Neural cell (in vitro differentiated cells): Measurements from ENCODE around the gene DIAPH2. TPM values are rescaled to one million over a fixed set of nuclear protein-coding genes. Genes with fewer than 3 reads are reported as not detected.

ENCODE experiments used
- H2AFZ ChIP-seq: fragments of 200-600, 300-800 bp; sonication (generic), shearing (Covaris generic); 2 replicates; pipeline ENCODE4 v1.6.0; 2014; ENCODE audit warnings: low read depth, mild to moderate bottlenecking, antibody characterized with exemption, low read length, moderate library complexity
- H3F3A ChIP-seq: fragments of 200-600 bp; shearing (Covaris generic); 2 replicates; pipeline ENCODE4 v1.6.1; 2016; ENCODE audit warnings: mild to moderate bottlenecking, moderate library complexity, mixed read lengths, antibody characterized with exemption, low read length; ENCODE audit not compliant: insufficient read depth, poor library complexity, severe bottlenecking
- H3K27ac ChIP-seq: fragments of 200-600, 300-800 bp; sonication (generic), shearing (Covaris generic); 2 replicates; pipeline ENCODE4 v1.5.1; 2014; ENCODE audit warnings: mild to moderate bottlenecking, low read length, moderate library complexity
- H3K27me3 ChIP-seq: fragments of 300-800, 200-600 bp; sonication (generic), shearing (Covaris generic); 2 replicates; pipeline ENCODE4 v1.6.0; 2014; ENCODE audit warnings: mild to moderate bottlenecking, low read depth, low read length, moderate library complexity; ENCODE audit not compliant: insufficient read depth
- H3K36me3 ChIP-seq: fragments of 300-800, 200-600 bp; sonication (generic), shearing (Covaris generic); 2 replicates; pipeline ENCODE4 v1.5.1; 2014; ENCODE audit warnings: mild to moderate bottlenecking, antibody characterized with exemption, low read length, moderate library complexity; ENCODE audit not compliant: insufficient read depth
- H3K4me2 ChIP-seq: fragments of 300-800, 200-600 bp; sonication (generic), shearing (Covaris generic); 2 replicates; pipeline ENCODE4 v1.6.0; 2014; ENCODE audit warnings: mild to moderate bottlenecking, low read length
- H3K4me3 ChIP-seq: fragments of 300-800, 200-600 bp; sonication (generic), shearing (Covaris generic); 2 replicates; pipeline ENCODE4 v1.5.1; 2014; ENCODE audit warnings: mild to moderate bottlenecking, low read length, moderate library complexity
- H3K79me2 ChIP-seq: fragments of 200-600 bp; shearing (Covaris generic); replicated peaks from 2 replicates; pipeline ENCODE4 v1.6.0; 2014; ENCODE audit warnings: mild to moderate bottlenecking, low read length, moderate library complexity; ENCODE audit not compliant: insufficient read depth
- H3K9ac ChIP-seq: fragments of 300-800, 200-600 bp; sonication (generic), shearing (Covaris generic); 2 replicates; pipeline ENCODE4 v1.6.1; 2016; ENCODE audit warnings: mild to moderate bottlenecking, low read length, mixed read lengths
- H3K9me2 ChIP-seq: fragments of 200-600 bp; shearing (Covaris generic); 2 replicates; pipeline ENCODE4 v1.6.1; 2016; ENCODE audit warnings: mild to moderate bottlenecking, low read length, mixed read lengths; ENCODE audit not compliant: insufficient read depth
- H3K9me3 ChIP-seq: fragments of 200-600, 300-800 bp; sonication (generic), shearing (Covaris generic); 2 replicates; pipeline ENCODE4 v1.6.1; 2016; ENCODE audit warnings: mild to moderate bottlenecking, mixed run types, low read length, moderate library complexity, mixed read lengths
- H4K20me1 ChIP-seq: fragments of 200-600 bp; shearing (Covaris generic); 2 replicates; pipeline ENCODE4 v1.6.1; 2016; ENCODE audit warnings: mild to moderate bottlenecking, mixed run types; ENCODE audit not compliant: insufficient read depth
- EP300 ChIP-seq: fragments of 450-650 bp; conservative IDR thresholded peaks from 2 replicates; pipeline ENCODE4 v1.6.1; 2014; ENCODE audit warnings: antibody characterized with exemption, mild to moderate bottlenecking, moderate library complexity; ENCODE audit not compliant: poor library complexity, severe bottlenecking
- EZH2 ChIP-seq: fragments of 200-600, 300-800 bp; shearing (Covaris generic), sonication (generic); IDR thresholded peaks from 2 replicates; pipeline ENCODE4 v1.6.1; 2014; ENCODE audit warnings: antibody characterized with exemption, low read length, borderline replicate concordance, mild to moderate bottlenecking; ENCODE audit not compliant: insufficient read depth, poor library complexity, severe bottlenecking
- MXI1 ChIP-seq: fragments of 450-650 bp; conservative IDR thresholded peaks from 2 replicates; pipeline ENCODE4 v1.6.1; 2014; ENCODE audit warnings: antibody characterized with exemption, mild to moderate bottlenecking; ENCODE audit not compliant: poor library complexity, severe bottlenecking
- POLR2AphosphoS5 ChIP-seq: IDR thresholded peaks from 2 replicates; pipeline ENCODE4 v1.6.1; 2012
- RAD21 ChIP-seq: fragments of 450-650 bp; conservative IDR thresholded peaks from 2 replicates; pipeline ENCODE4 v1.6.1; 2014; ENCODE audit warnings: antibody characterized with exemption, mild to moderate bottlenecking, moderate library complexity
- REST ChIP-seq: IDR thresholded peaks from 2 replicates; pipeline ENCODE4 v1.6.1; 2012; ENCODE audit warnings: borderline replicate concordance
- SMC3 ChIP-seq: fragments of 450-650 bp; conservative IDR thresholded peaks from 2 replicates; pipeline ENCODE4 v1.6.1; 2014; ENCODE audit warnings: antibody characterized with exemption, mild to moderate bottlenecking, moderate library complexity; ENCODE audit not compliant: poor library complexity
- TAF1 ChIP-seq: IDR thresholded peaks from 2 replicates; pipeline ENCODE4 v1.6.1; 2012; ENCODE audit warnings: low read depth
- polyA plus RNA-seq: library from polyadenylated mRNA; depleted of rRNA; stranded (reverse); fragments of >200 nt; gene quantifications from 2 replicates; pipeline ENCODE4 v1.2.3, GENCODE V29; 2014
- TF ChIP-seq, protein P1 (sequence below): fragments of 450-650 bp; IDR thresholded peaks from 2 replicates; pipeline ENCODE4 v1.5.1; 2014; ENCODE audit warnings: antibody characterized with exemption, mild to moderate bottlenecking, moderate library complexity; ENCODE audit not compliant: poor library complexity, severe bottlenecking

DIAPH2 gene
- polyA plus RNA-seq, 1 donor from 2014 or later, result 0.07 TPM

DNA sequence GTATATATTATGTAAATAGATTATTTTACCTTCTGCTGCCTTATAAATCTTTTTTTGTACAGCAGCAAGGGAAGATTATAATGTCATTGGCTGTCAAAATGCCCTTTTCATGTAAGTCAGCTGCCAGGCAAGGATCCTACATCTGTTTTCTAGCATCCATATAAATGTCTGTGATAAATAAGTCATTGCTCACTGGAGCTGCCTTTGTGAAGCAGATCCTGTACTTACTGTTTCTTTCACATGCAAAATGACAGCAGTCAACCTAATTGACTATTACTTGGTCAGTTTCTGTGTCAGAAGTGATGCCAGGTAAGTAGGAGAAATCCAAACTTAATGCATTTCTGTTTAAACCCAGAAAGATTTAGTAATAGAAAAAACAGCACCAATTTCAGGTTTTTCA, 819.8 kb downstream of the DIAPH2 start:
- Histone ChIP-seq H4K20me1 (no peaks in the 10 kb centered on the region), H3K79me2 (no peaks in the 10 kb centered on the region), H3K9me3 (no peaks in the 10 kb centered on the region), H3K36me3 (no peaks in the 10 kb centered on the region), H3K27ac (peak overlapping the region; percentile 37), H2AFZ (no peak overlapping the region), H3F3A (no peaks in the 10 kb centered on the region), H3K4me3 (no peak overlapping the region), H3K9me2 (no peaks in the 10 kb centered on the region), H3K27me3 (no peaks in the 10 kb centered on the region), H3K9ac (no peak overlapping the region), H3K4me2 (no peak overlapping the region)
- TF ChIP-seq MXI1 (no peak), SMC3 (peak; percentile 12), EP300 (peak; percentile 79), TAF1 (no peak), POLR2AphosphoS5 (peak; percentile 43), EZH2 (no peak), REST (no peak), RAD21 (no peak)
- TF ChIP-seq, protein P1, sequence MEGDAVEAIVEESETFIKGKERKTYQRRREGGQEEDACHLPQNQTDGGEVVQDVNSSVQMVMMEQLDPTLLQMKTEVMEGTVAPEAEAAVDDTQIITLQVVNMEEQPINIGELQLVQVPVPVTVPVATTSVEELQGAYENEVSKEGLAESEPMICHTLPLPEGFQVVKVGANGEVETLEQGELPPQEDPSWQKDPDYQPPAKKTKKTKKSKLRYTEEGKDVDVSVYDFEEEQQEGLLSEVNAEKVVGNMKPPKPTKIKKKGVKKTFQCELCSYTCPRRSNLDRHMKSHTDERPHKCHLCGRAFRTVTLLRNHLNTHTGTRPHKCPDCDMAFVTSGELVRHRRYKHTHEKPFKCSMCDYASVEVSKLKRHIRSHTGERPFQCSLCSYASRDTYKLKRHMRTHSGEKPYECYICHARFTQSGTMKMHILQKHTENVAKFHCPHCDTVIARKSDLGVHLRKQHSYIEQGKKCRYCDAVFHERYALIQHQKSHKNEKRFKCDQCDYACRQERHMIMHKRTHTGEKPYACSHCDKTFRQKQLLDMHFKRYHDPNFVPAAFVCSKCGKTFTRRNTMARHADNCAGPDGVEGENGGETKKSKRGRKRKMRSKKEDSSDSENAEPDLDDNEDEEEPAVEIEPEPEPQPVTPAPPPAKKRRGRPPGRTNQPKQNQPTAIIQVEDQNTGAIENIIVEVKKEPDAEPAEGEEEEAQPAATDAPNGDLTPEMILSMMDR, result no peak

- TF ChIP-seq SMC3 (no peak), EP300 (no peak)
- Histone ChIP-seq H3K9ac (no peak overlapping the region), H3F3A (no peaks in the 10 kb centered on the region), H3K27me3 (no peaks in the 10 kb centered on the region), H3K9me2 (no peaks in the 10 kb centered on the region), H3K4me3 (no peak overlapping the region), H2AFZ (no peak overlapping the region), H4K20me1 (no peaks in the 10 kb centered on the region), H3K79me2 (no peaks in the 10 kb centered on the region), H3K27ac (no peak overlapping the region), H3K9me3 (no peaks in the 10 kb centered on the region), H3K36me3 (no peaks in the 10 kb centered on the region), H3K4me2 (no peak overlapping the region)
Observed at GRCh38 chrX:97517763-97518162, 833.1 kb downstream of the DIAPH2 start.

GRCh38 chrX:97522307-97522706, 837.7 kb downstream of the DIAPH2 start:
- no peak overlapping the region for H3K4me2 ChIP-seq
- no peak overlapping the region for H2AFZ ChIP-seq
- no peaks in the 10 kb centered on the region for H3K27me3 ChIP-seq
- H3K27ac ChIP-seq, result no peak overlapping the region
- no peak overlapping the region for H3K4me3 ChIP-seq
- H3K9me3 ChIP-seq, result no peaks in the 10 kb centered on the region
- H4K20me1 ChIP-seq, result no peaks in the 10 kb centered on the region
- H3K9me2 ChIP-seq, result no peaks in the 10 kb centered on the region
- H3F3A ChIP-seq, result no peaks in the 10 kb centered on the region
- H3K79me2 ChIP-seq, result no peaks in the 10 kb centered on the region
- H3K36me3 ChIP-seq, result no peaks in the 10 kb centered on the region
- no peak for TF ChIP-seq REST
- TF ChIP-seq, protein P1, result no peak
- no peak for TF ChIP-seq TAF1
- TF ChIP-seq EP300, result no peak
- TF ChIP-seq MXI1, result no peak
- no peak for TF ChIP-seq POLR2AphosphoS5
- TF ChIP-seq EZH2, result no peak
- no peak for TF ChIP-seq SMC3
- no peak overlapping the region for H3K9ac ChIP-seq
